HL-60 (cell line): ENCODE data around the gene SUN5.

Experiments used
- DNase-seq, 2 experiments: peaks; one replicate each; pipeline ENCODE4 v3.0.0-alpha.2; 2010 to 2020; ENCODE audit warnings: low read depth in 1 of 2, low spot score in 1 of 2
- H3K27ac ChIP-seq: fragments of 250-450 bp; sonication (Bioruptor Pico); replicated peaks from 2 replicates; pipeline ENCODE4 v1.5.1; 2020; ENCODE audit warnings: mild to moderate bottlenecking, moderate library complexity
- H3K27me3 ChIP-seq: fragments of 250-450 bp; sonication (Bioruptor Pico); 2 replicates; pipeline ENCODE4 v1.5.1; 2021; ENCODE audit warnings: mild to moderate bottlenecking, moderate library complexity; ENCODE audit not compliant: insufficient read depth, poor library complexity, severe bottlenecking
- H3K4me3 ChIP-seq: replicated peaks from 2 replicates; pipeline ENCODE4 v1.5.1; 2011; ENCODE audit warnings: mild to moderate bottlenecking, control low read depth, low read length; ENCODE audit not compliant: insufficient read depth
- CTCF ChIP-seq: IDR thresholded peaks from one replicate; pipeline ENCODE4 v1.5.1; 2011; ENCODE audit warnings: low read length, control low read depth, inconsistent platforms; ENCODE audit not compliant: insufficient read depth
- GABPA ChIP-seq: IDR thresholded peaks from 2 replicates; pipeline ENCODE4 v1.6.1; 2012; ENCODE audit warnings: low read depth
- POLR2AphosphoS5 ChIP-seq: IDR thresholded peaks from 2 replicates; pipeline ENCODE4 v1.6.1; 2012; ENCODE audit warnings: low read depth
- REST ChIP-seq: IDR thresholded peaks from 2 replicates; pipeline ENCODE4 v1.6.1; 2012; ENCODE audit warnings: low read depth; ENCODE audit not compliant: insufficient replicate concordance
- SPI1 ChIP-seq: IDR thresholded peaks from 2 replicates; pipeline ENCODE4 v1.6.1; 2012; ENCODE audit warnings: low read depth, mild to moderate bottlenecking, borderline replicate concordance

SUN5 gene

GRCh38 chr20:32962053-32962452 lies 42.2 kb downstream of the SUN5 start:
- TF ChIP-seq CTCF (no peak), GABPA (no peak), POLR2AphosphoS5 (no peak), REST (no peak), SPI1 (no peak)
- no peak for DNase-seq
- Histone ChIP-seq H3K27ac (no peak overlapping the region), H3K27me3 (no peaks in the 10 kb centered on the region), H3K4me3 (no peak overlapping the region)

- Histone ChIP-seq H3K27me3 (no peaks in the 10 kb centered on the region), H3K27ac (no peak overlapping the region)
Observed at GRCh38 chr20:32960849-32961731, 43.1 kb downstream of the SUN5 start.

More at GRCh38 chr20:32960849-32961731, 43.1 kb downstream of the SUN5 start:
- DNase-seq = no peak
- H3K4me3 ChIP-seq = no peak overlapping the region
- no peak for TF ChIP-seq CTCF
- TF ChIP-seq SPI1 = no peak
- no peak for TF ChIP-seq REST
- no peak for TF ChIP-seq POLR2AphosphoS5
- no peak for TF ChIP-seq GABPA
